Cardiac muscle cell (in vitro differentiated cells and primary cell): ENCODE data around the gene UGCG. TPM values are rescaled to one million over a fixed set of nuclear protein-coding genes. Genes with fewer than 3 reads are reported as not detected.
A peak's percentile ranks its signal among the peaks of the same experiment; 100 is the strongest.

Experiments used
- DNase-seq, 2 donors: peaks; one replicate each; pipeline versions ENCODE4 v3.0.0 to v3.0.0-alpha.2; 2010 to 2017; ENCODE audit warnings: low read depth in 1 of 2, low spot score in 1 of 2
- H3K27ac ChIP-seq: fragments of 200-600 bp; sonication (generic); 2 replicates; pipeline ENCODE4 v1.5.1; 2016
- H3K27me3 ChIP-seq: fragments of 200-600 bp; sonication (generic); 2 replicates; pipeline ENCODE4 v1.6.0; 2016; ENCODE audit warnings: control low read depth
- H3K36me3 ChIP-seq: fragments of 200-600 bp; sonication (generic); 2 replicates; pipeline ENCODE4 v1.5.1; 2016; ENCODE audit warnings: control low read depth
- H3K4me1 ChIP-seq: fragments of 200-600 bp; sonication (generic); 2 replicates; pipeline ENCODE4 v1.8.1; 2017; ENCODE audit warnings: low read depth, mild to moderate bottlenecking, mixed run types
- H3K4me3 ChIP-seq: fragments of 200-600 bp; sonication (generic); 2 replicates; pipeline ENCODE4 v1.5.1; 2016; ENCODE audit warnings: mild to moderate bottlenecking
- H3K9me3 ChIP-seq: fragments of 200-600 bp; sonication (generic); 2 replicates; pipeline ENCODE4 v1.5.1; 2017; ENCODE audit warnings: low read depth, mild to moderate bottlenecking, control low read depth
- CTCF ChIP-seq: IDR thresholded peaks from 2 replicates; pipeline ENCODE4 v1.5.1; 2012; ENCODE audit warnings: low read depth, mild to moderate bottlenecking, low read length
- polyA plus RNA-seq: library from polyadenylated mRNA; unstranded; fragments of >200 nt; fragmentation: Nextera tagmentation; extraction: Ambion mirVana; gene quantifications from 2 replicates; pipeline ENCODE4 v1.2.1, GENCODE V29; 2016
- total RNA-seq: library from RNA; depleted of rRNA; stranded (reverse); fragments of >200 nt; gene quantifications from 2 replicates; pipeline ENCODE4 v1.2.3, GENCODE V29; 2016

Gene UGCG
- total and polyA plus RNA-seq, 2 experiments from 2014 or later, result 16.4 to 18.1 TPM

- Histone ChIP-seq H3K9me3 (no peaks in the 10 kb centered on the region), H3K27me3 (no peaks in the 10 kb centered on the region), H3K4me3 (no peak overlapping the region), H3K4me1 (no peaks in the 10 kb centered on the region), H3K27ac (no peak overlapping the region), H3K36me3 (peaks cover 7% of the 10 kb centered on the region)
- DNase-seq, result no peak
- no peak for TF ChIP-seq CTCF
Observed at GRCh38 chr9:111938427-111938800, 41.8 kb downstream of the UGCG start.

GRCh38 chr9:111939322-111939721 lies 42.7 kb downstream of the UGCG start:
- Histone ChIP-seq H3K4me1 (no peaks in the 10 kb centered on the region), H3K9me3 (no peaks in the 10 kb centered on the region), H3K27ac (no peak overlapping the region), H3K4me3 (no peak overlapping the region), H3K36me3 (peaks cover 3% of the 10 kb centered on the region), H3K27me3 (no peaks in the 10 kb centered on the region)
- DNase-seq, result no peak
- no peak for TF ChIP-seq CTCF

GRCh38 chr9:111940697-111941096 lies 44.1 kb downstream of the UGCG start:
- H3K9me3 ChIP-seq, result no peaks in the 10 kb centered on the region
- H3K27me3 ChIP-seq, result no peaks in the 10 kb centered on the region
- no peak overlapping the region for H3K4me3 ChIP-seq
- peak in 1 of 2 donors; percentile 43 for DNase-seq
- no peaks in the 10 kb centered on the region for H3K4me1 ChIP-seq
- H3K27ac ChIP-seq, result no peak overlapping the region
- no peak for TF ChIP-seq CTCF
- H3K36me3 ChIP-seq, result no peaks in the 10 kb centered on the region

- TF ChIP-seq CTCF, result no peak
- no peaks in the 10 kb centered on the region for H3K36me3 ChIP-seq
- no peaks in the 10 kb centered on the region for H3K4me1 ChIP-seq
- no peak overlapping the region for H3K4me3 ChIP-seq
- no peaks in the 10 kb centered on the region for H3K9me3 ChIP-seq
- H3K27me3 ChIP-seq, result no peaks in the 10 kb centered on the region
- no peak overlapping the region for H3K27ac ChIP-seq
- DNase-seq, result no peak
Observed at GRCh38 chr9:111943200-111943599, 46.6 kb downstream of the UGCG start.

- Histone ChIP-seq H3K9me3 (no peaks in the 10 kb centered on the region), H3K27me3 (no peaks in the 10 kb centered on the region), H3K4me3 (no peak overlapping the region), H3K4me1 (no peaks in the 10 kb centered on the region), H3K36me3 (no peaks in the 10 kb centered on the region), H3K27ac (no peak overlapping the region)
- no peak for DNase-seq
- TF ChIP-seq CTCF, result no peak
Observed at GRCh38 chr9:111943746-111944145, 47.1 kb downstream of the UGCG start.
